HG02840 (cell line): Measurements from ENCODE around the gene GUCA1C.

ENCODE experiments used
- ATAC-seq: cut with Tn5 transposase; IDR thresholded peaks from one replicate; pipeline ENCODE4 v1.9.1; 2021; ENCODE audit warnings: mild to moderate bottlenecking, moderate library complexity, moderate number of reproducible peaks; ENCODE audit not compliant: unreplicated experiment, low FRiP score

GUCA1C gene

GRCh38 chr3:108914774-108915641 is 38.7 kb downstream of the GUCA1C start:
- ATAC-seq: no peak

DNA sequence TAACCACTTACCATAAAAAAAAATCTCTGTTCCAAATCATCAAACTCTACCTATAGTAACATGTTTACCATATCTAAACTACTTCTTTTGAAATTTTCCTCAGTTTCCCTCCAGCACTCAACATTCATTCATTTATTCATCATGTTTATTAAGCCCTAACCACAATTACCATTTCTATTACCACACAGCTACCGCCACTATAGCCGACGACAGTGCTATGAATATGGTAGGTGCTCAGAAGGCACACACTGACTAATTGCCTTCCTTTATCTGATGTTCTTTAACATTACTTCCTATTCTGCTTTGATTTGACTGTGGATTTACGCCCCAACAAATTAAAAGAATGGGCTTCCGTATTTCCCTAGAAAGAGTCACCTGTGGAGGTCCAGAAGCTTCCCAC is 43.9 kb downstream of the GUCA1C start:
- no peak for ATAC-seq

- ATAC-seq: no peak
Observed at GRCh38 chr3:108907194-108907593, 46.5 kb downstream of the GUCA1C start.

DNA sequence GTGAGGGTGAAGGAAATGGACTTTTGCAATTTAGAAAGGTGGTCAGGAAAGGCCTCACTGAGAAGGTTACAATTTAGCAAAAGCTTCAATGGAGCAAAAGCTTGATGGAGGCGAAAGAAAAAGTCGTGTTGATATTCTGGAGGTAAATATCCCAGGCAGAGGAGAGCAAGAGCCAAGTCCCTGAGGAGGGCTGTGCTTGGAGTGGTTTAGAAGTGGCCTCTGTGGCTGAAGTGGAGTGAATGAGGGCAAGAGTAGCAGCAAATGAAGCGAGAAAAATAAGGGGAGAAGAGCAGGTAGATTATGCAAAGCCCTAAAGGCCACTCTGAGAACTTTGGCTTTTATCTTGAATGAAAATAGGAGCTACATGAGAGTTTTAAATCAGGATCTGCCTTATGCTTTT is 54.1 kb downstream of the GUCA1C start:
- no peak for ATAC-seq

DNA sequence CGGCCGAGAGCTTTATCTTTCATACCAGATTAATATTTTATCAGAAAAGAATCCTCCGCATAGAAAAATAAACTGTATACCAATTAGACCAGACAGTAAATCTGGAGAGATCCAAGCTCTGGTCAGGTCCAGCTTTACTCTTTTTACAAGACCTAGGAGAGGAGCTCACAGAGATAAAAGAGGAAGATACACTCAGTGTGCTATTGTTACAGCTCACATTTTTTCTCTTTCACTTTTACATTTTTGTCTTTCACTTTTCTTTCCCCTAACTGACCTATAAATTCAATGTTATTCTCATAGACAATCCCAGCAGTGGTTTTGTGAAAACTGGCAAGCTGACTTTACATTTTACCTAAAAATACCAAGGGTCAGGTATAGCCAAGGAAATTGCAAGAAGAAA is 55.8 kb downstream of the GUCA1C start:
- ATAC-seq: no peak

DNA sequence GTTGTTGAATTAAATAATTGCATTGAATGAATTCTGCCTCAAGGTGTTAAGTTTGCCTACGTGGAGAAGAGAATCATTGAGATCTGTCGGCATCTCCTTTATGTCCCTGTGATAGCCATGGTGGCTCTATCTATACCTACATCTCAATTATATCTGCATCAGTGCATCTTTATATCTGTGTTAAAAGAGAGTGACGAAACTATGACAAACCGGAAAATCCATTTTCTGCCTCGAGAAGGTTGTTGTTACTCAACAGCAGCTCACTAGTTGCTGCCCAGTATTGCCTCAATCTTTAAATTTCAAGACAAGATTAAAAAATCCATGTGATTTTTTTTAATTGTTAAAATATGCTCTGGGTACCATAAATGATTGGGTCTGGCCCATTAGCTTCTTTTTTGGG is 58.7 kb downstream of the GUCA1C start:
- ATAC-seq: no peak

DNA sequence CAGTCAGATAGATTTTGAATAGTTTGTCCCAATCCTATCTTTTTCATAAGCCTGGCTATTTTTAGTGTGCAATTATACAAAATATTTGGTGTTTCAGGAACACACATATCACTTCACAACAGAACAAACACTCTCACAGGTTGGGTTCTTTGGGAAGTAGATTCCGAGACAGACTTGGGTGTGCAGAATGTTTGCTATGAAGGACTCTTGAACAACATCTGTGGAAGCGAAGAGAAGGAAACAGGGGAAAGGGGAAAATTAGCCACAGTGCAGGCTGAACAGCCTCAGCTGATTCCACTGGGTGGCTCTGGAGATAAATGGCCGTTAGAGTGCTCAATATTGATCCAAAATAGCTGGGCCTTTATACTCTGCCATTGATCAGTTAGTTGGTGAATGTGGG is 61.8 kb downstream of the GUCA1C start:
- ATAC-seq: no peak

DNA sequence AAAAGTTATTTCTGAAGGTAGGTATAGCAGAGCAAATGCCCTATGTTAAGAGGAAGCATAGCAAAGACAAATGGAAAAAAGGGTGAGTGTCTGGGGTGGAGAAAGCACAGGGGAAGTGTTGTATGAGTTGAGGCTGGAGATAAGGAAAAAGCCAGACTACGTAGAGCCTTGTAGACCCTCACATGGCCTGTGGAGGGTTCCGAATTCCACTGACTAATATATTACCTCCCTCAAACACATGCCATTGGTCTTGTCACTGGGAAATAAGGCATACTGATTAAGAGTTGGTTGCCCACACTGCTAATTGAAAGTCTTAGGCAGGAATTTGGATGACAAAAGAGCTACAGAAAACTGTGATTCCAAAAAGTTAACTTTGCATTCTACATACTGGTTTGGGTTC is 65.9 kb downstream of the GUCA1C start:
- ATAC-seq: no peak

DNA sequence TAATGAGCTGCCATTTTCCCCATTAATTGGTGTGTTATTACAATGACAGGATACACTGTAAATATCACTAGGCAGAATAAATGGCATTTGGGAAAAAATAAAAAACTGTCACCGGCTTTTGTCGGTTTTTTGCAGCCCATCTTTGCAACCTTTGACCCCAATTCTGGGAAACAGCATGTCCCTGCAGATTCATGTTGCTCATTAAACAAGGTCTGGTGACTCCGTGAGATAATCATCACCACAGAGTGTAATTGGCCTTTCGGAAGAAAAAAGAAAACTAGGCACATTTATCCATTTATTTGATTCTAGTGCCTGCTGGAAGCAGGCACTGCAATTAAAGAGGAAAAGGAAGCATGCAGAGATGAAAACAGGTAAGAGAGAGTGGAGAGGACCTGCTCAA is 66.6 kb downstream of the GUCA1C start:
- no peak for ATAC-seq

GRCh38 chr3:108883373-108883772 is 70.3 kb downstream of the GUCA1C start:
- ATAC-seq: no peak

GRCh38 chr3:108882762-108883161 is 70.9 kb downstream of the GUCA1C start:
- ATAC-seq: no peak

DNA sequence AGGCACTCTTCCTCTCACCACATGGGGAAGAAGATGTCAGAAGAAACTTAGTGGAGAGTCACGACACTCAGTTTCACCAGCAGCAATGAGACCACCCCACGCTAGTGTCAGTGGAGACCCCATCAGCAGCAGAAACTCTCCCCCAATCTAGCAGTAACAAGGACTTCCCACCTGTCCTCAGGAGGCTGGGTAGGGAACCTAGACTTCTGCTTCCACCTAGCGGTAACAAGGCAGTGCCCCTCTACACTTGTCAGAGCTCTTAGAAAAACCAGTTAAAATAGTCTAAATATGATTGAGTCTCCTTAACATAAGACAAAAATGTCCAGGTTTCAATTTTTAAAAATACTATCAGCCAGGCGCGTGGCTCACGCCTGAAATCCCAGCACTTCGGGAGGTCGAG is 73.8 kb downstream of the GUCA1C start:
- no peak for ATAC-seq

DNA sequence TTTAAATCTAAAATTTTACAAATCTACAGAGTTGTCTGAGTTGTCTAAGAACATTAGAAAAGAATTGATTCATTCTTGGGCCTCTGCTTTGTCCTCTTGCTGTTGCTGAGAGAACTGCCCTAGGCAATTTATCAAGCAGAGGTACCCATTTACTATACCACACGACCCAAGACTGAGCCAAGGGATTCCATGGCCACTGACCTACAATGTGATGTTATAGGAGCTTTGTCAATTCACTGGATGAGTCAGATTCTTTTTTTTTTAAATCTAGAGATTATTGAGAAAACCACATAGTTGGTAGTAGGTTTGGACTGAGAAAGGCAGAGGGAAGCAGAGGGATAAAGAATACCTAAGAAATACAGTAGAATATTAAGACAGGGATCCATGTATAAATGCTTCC is 75.8 kb downstream of the GUCA1C start:
- ATAC-seq: no peak

DNA sequence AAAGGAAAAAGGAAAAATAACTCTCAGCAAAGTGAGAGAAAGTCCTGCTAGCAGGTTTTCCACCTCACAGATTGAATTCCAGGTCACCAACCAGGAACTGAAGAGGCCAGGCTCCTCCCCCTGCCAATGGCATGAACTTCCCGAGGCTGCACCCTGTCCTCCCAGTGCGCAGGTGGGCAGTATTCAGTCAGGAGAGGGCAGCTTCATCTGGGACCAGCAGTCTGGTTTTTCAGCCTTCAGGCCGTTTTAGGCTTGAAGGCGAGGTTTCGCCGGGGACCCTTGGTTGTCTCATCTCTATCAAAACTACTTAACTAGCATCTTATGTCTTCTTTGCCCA is 89.9 kb downstream of the GUCA1C start:
- ATAC-seq: no peak

- no peak for ATAC-seq
Observed at GRCh38 chr3:108862865-108863798, 90.5 kb downstream of the GUCA1C start.

DNA sequence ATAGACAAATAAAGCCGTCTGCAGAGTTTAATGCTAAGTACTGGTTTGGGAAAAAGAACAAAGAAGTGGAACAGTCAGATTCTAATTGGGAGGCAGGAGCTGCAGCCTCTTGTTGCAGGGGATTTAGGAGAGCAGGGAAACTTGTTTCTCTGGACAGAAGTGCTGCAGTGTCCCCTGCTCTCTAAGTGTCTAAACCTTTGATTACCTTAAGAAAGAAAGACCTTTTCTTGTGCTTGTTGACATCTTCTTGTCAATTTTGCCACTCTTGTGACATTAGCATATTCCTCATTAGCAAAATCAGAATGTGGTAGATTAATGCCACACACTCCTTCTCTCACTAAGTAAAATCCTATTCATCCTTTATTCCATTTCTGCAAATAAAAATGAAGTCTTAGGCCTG is 92.3 kb downstream of the GUCA1C start:
- ATAC-seq: no peak
